GM11168 (cell line): ENCODE data around the gene TCF12.

Source experiments
- in situ Hi-C: fragments of 300-500 bp; cut with MboI; formaldehyde crosslinking; loops from one replicate; pipeline ENCODE4 v1.12.0; 2022; ENCODE audit warnings: low sequenced_read_pairs; ENCODE audit not compliant: unreplicated experiment

TCF12 gene

GRCh38 chr15:56918046-56918938, at the start of gene TCF12:
Gene TCF12, plus strand, starts transcription at chr15:56918644. Its CDS starts 1,270 bp downstream, at chr15:56919914.
- in situ Hi-C loops: no loop called here

GRCh38 chr15:56869573-56869972, 48.9 kb upstream of the TCF12 start:
- in situ Hi-C loops: no loop called here

- in situ Hi-C loops: no loop called here
Measured at GRCh38 chr15:56871185-56871584, 47.3 kb upstream of the TCF12 start.

GRCh38 chr15:56871867-56872266, 46.6 kb upstream of the TCF12 start:
- in situ Hi-C loops: no loop called here

GRCh38 chr15:56877255-56877970, 41.0 kb upstream of the TCF12 start:
- in situ Hi-C loops: no loop called here

- in situ Hi-C loops: no loop called here
Measured at GRCh38 chr15:56879502-56879901, 38.9 kb upstream of the TCF12 start.

GRCh38 chr15:56883088-56883487, 35.4 kb upstream of the TCF12 start:
- in situ Hi-C loops: no loop called here

GRCh38 chr15:56886363-56886931, 32.0 kb upstream of the TCF12 start:
- in situ Hi-C loops: no loop called here

GRCh38 chr15:56886932-56887781, 31.3 kb upstream of the TCF12 start:
- in situ Hi-C loops: no loop called here

- in situ Hi-C loops: no loop called here
Measured at GRCh38 chr15:56887782-56888438, 30.5 kb upstream of the TCF12 start.

- in situ Hi-C loops: no loop called here
Measured at GRCh38 chr15:56890038-56890437, 28.4 kb upstream of the TCF12 start.

GRCh38 chr15:56891852-56892440, 26.5 kb upstream of the TCF12 start:
- in situ Hi-C loops: no loop called here

GRCh38 chr15:56892659-56893363, 25.6 kb upstream of the TCF12 start:
- in situ Hi-C loops: no loop called here

- in situ Hi-C loops: no loop called here
Measured at GRCh38 chr15:56893364-56893678, 25.1 kb upstream of the TCF12 start.

- in situ Hi-C loops: no loop called here
Measured at GRCh38 chr15:56894601-56895000, 23.8 kb upstream of the TCF12 start.

GRCh38 chr15:56901931-56902330, 16.5 kb upstream of the TCF12 start:
- in situ Hi-C loops: no loop called here

- in situ Hi-C loops: no loop called here
Measured at GRCh38 chr15:56906766-56907165, 11.7 kb upstream of the TCF12 start.

GRCh38 chr15:56910801-56911200, 7.6 kb upstream of the TCF12 start:
- in situ Hi-C loops: no loop called here

- in situ Hi-C loops: no loop called here
Measured at GRCh38 chr15:56913241-56913640, 5.2 kb upstream of the TCF12 start.
